SKM-1 treated with dmso at 0.1 percent for 144 hours (cell line): ENCODE results near the gene UGT3A1.
"Not testable (repeated sequence)": the region's sequence is repeated elsewhere in the genome, so short reads cannot be mapped to it uniquely, and the experiment has no call there.

Experiments used
- DNase-seq: peaks from one replicate; lab custom pipeline; 2025; ENCODE audit not compliant: unreplicated experiment; lab: John Stamatoyannopoulos, UW

Gene UGT3A1

DNA sequence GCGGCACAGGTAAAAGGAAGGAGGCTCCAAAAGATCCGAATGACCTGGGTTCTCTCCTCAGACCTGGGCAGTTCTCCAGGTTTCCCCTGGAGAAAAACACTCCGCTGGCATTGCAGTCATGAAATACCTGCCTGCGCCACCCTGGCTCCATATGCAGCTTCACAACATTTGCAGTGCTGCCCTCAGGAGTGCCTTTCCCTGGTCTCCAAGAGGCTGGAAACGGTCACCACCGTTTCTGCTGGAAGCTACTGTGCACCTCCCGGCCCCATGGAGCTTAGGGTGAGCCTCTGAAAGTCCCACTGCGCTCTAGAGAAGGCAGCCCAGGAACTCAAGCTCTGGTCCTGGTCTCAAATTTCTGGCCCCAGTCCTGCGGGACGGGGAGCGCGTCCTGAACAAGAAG, 670 bp downstream of the UGT3A1 start:
- DNase-seq, result no peak

DNA sequence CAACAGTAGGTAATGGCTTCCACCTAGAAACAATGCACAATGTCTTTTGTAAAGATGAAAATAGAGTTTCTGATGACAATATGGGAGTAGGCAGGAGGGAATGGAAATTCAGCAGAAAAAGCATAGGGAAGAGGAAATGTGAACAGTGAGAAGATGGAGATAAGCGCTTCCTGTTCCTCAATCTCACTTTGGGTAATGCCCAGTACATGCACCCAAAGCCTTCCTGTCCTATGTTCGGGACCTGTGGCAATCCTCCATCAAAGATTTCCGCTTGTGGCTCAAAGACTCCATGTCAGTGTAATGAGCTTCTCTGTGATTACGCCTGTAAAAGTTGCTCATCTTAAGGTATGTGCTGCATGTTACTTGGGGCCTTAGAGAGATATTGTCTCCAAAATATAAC, 2.7 kb downstream of the UGT3A1 start:
- DNase-seq, result no peak

DNA sequence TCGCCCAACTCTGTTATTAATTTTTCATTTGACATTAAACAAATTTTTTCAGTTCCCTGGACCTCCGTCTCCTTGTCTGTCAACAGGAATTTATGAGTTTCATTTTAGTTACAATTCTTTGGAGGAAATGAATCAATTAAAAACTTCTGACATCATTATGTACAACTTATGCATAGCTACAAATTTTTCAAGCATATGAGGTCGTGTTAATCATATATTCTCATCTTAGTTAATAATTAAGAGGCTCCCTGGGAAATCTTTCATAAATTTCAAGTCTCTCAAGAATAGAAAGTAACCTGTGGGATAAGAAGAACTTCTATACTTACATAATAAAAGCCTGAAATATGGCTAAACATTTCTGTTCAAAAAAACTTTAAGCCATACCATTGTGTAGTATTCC, 3.4 kb downstream of the UGT3A1 start:
- no peak for DNase-seq

DNA sequence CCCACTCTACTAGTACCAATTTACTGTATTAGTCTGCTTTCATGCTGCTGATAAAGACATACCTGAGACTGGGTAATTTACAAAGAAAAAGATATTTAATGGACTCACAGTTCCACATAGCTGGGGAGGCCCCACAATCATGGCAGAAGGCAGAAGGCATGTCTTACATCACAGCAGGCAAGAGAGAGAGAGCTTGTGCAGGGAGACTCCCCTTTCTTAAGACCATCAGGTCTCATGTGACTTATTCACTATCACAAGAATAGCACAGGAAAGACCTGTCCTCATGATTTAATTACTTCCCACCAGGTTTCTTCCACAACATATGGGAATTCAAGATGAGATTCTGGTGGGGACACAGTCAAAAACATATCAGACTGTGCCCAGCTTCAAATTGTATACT, 11.5 kb downstream of the UGT3A1 start:
- no peak for DNase-seq

DNA sequence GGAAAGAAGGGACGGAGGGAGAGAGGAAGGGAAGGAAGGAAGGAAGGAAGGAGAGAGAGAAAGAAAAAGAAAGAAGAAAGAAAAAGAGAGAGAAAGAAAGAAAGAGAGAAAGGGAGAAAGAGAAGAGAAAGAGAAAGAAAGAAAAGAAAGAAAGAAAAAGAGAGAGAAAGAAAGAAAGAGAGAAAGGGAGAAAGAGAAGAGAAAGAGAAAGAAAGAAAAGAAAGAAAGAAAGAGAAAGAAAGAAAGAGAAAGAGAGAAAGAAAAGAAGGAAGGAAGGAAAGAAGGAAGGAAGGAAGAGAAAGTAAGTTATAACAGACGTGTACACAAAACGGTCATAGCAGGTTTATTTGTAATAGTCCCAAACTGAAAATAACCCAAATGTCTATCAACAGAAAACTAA, 14.3 kb downstream of the UGT3A1 start:
- DNase-seq, result not testable (repeated sequence)

DNA sequence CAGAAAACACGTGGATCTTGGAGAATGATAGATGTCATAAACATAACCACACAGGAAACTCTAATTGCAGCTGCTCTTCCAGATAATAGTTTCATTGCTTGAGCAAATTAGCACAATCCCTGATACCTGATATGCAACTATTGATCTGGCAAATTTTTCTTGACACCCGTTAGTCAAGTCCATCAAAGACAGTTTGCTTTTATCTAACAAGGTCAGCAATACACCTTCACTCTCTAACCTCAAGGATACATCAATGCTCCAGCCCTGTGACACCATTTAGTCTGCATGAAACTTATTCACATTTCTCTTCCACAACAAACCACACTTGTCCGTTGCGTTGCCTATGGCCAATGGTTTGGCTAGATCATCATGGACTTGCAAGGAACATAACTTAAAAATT, 16.6 kb downstream of the UGT3A1 start:
- no peak for DNase-seq

DNA sequence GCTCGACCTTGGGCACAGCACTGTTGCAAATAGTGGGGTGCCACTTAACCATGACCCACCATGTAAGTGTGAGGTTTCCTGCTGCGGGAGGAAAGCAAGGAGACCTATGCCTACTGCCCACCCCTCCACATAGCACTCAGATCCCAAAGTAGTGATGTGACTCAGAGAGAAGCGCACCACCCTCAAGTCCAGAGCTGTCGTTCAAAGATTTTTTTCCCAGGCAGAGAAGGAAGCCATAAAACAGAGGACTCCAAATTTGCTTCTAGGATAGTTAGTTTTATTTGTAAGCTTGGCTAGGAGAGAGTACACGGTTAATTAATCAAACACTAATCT, 19.3 kb downstream of the UGT3A1 start:
- DNase-seq, result no peak

DNA sequence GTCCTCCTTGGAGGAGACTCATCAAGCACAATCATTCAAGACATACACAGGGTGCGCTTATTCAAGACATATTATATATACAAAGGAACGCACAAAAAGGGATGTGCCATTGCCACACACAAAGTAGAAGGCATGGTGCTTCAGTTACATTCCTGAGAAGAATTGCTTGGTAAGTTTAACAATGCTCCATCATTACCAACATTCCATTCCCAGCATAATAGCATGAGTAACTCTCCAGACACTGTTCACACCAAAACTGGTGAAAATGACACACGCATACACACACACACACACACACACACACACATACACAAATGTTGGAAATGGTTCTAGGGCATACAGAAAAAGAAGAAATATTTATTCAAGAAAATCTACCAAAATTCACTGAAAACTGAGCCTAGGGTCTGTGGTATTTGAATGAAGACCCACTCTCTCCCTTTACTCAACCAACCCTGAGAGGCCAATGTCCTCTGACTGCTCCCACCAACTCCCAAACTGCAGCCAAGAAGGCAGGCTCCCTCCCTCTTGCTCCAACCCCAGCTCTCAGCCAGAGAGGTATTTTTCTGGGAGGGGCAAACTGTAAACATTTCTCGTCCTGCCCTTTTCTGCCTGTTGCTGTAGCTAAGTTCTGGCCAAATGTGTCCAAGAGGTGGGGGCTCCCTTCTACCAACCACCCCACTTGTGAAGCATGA, 19.9 kb downstream of the UGT3A1 start:
- DNase-seq, result no peak

DNA sequence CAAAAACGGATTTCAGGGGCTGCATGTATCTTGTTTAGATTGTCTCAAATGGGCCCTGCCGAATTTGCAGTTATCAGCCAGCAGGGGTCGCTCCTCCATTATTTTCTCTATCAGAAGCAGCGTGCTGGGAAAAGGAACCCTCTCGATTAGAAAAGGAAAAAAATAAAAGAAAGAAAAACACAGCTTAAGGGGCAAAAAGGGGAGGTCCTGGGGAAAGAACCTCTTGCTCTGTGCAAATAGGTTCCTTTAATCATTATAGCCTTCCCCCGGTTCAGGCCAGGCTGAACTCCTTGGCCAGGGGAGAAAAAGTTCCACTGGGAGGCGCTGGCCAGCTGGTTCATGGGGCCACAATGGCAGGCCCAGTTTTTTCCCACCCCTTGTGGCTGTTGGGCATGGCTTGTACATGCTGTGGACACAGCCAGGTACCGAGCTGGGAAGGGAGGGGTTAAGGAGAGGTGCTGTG, 27.8 kb downstream of the UGT3A1 start:
- DNase-seq, result no peak

DNA sequence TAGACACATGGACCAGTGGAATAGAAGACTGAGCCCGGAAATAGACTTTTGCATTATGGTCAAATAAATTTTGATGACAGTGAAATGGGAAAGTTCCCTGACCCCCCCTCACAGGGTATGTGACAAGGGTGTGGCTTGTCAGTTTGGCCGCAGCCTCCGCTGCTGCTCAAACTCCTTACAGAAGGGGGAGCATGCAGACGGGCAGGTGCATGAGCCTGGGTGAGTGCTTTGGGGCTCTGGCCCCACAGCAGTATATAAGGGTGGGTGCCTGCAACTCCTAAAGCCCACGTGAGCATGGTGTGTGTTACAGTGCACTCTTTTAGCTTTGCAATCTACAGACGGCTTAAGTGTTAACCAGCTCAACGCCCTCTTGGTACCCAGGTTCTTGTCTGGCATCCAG, 30.9 kb downstream of the UGT3A1 start:
- no peak for DNase-seq

DNA sequence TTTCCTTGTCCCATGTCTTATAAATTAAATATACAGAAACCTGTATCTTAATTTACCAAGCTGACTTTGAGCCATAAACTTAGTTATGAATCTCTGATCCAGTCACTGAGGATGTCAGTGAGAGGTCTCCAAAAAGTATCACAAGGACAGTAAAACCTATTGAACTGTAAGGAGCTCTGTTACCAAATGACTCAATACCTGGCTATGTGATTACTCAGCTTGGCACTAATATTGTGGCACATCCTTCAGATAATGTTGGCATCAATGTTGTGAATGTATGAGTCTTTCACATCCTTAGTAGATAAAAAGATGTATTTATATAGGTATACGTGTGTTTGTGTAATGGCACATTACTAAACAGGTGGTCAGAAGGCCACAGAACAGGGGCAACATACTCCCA, 34.8 kb downstream of the UGT3A1 start:
- no peak for DNase-seq

DNA sequence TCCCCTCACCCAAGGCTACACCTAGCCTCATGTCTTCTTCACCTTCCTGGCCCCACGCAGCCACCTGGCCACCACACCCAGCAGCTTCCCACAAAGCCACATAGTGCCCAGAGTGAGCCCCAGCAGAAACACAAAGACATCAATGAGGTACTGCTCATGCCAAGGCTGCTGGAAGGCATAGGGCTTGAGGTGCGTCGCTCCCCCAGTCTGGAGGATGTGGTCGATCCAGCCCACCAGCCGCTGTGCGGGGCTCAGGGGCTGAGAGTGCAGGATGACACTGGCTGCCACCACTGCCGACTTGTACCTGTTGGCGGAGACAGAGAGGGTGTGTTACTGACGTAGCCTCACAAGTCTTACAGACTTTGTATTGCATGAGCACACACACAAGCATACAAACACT, 37.0 kb downstream of the UGT3A1 start:
- DNase-seq, result no peak

DNA sequence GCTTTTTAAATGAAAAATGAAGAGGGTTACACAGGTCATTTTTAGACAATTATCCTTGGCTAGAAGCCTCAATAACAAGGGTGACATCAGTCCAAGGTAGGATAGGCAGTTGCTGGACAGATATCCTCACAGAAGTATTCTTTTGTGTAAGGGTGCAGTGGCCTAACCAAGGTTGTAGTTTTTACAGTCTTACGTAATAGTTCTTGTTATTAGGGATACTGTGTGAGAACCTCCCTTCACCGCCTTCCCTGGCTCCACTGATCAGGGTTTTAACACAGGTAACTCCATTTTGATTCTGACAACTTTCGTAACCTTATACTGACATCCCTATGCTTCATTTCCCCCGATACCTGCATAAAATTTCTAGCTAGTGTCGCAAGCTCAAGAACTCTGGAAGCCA, 44.1 kb downstream of the UGT3A1 start:
- no peak for DNase-seq

DNA sequence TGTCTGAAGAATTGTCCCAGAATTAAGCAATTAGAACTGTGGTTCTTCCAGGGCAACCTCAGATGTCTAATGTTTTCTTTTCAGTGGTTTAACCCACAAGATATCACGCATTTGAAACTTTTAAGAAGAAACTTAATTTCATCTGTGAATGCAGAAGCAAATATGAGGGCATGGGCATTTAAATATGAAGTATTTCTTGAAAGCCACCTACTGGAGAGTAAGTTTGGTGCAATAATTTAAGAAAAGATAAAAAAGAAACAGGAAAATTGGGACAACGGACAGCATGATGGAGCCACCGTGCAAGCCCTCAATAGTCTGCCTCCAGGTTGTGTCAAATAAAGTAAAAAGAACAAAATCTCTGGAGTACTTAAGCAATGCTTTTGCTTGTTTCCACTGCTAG, 51.6 kb downstream of the UGT3A1 start:
- DNase-seq, result no peak

DNA sequence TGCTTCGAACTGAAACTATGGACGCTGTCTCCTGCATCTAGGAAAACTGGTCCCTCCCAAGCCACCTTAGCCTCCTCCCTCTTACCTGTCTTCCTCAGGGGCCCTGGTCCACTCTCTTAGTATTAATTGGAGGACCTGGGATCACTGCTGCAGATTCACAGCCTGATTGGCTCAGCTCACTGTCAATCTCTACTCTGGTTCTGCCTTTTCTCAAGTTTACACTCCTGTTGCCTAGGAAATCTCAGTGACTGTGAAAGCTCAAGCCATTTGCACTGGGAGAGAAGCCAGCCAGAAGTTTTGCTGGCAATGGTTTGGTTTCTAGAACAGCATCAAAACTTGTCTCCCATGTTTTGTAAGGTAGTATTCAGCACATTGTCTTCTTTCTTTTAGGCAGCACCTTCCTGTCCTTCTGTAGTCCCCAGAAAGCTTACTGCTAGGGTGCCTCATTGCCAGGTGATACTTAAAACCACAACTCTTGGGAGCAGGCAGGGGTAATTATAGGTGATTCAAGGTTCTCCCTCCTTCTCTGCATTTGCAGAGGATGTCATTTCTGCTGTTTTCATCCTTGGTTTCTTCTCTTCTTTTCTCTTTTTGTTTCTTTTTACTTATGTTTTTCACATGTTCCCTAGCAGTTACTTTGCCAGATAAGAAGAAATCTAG, 52.5 kb downstream of the UGT3A1 start, which contains the start of gene CAPSL:
CAPSL (minus strand) TSS at position 55 of the 660 bp plus-strand sequence. CDS start 17,502 bp downstream, outside the sequence.
- DNase-seq, result no peak

DNA sequence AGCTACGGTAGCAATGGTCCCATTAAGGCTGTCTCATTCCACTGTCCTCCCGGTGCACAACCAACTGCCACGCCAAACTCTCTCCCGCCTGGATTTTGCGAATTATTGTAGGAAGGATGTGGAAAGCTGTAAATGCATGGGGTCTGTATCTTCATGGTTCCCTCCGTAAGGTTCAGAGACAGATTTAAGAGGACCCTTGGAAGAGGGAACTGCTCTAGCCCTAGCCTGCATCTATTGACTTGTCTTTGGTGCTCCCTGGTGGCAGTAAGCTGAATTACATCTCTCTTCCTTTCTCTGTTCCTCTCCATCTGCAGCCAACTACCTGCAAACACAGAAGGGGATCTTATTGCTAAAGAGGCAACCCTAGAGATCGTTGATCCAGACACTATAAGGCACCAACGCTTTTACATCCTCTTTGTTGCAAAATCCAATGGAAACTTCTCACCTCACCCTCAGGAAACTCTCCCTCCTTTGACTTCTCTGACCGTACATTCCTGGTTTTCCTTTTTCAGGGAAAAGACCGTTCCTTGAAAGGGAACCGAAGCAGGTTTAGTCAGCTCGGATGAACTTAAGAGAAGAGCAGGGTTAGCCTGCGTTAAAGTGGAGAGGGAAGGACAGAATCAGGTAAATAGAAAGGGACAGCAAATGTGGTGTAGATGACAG, 64.7 kb downstream of the UGT3A1 start:
- peak; percentile 61 for DNase-seq

DNA sequence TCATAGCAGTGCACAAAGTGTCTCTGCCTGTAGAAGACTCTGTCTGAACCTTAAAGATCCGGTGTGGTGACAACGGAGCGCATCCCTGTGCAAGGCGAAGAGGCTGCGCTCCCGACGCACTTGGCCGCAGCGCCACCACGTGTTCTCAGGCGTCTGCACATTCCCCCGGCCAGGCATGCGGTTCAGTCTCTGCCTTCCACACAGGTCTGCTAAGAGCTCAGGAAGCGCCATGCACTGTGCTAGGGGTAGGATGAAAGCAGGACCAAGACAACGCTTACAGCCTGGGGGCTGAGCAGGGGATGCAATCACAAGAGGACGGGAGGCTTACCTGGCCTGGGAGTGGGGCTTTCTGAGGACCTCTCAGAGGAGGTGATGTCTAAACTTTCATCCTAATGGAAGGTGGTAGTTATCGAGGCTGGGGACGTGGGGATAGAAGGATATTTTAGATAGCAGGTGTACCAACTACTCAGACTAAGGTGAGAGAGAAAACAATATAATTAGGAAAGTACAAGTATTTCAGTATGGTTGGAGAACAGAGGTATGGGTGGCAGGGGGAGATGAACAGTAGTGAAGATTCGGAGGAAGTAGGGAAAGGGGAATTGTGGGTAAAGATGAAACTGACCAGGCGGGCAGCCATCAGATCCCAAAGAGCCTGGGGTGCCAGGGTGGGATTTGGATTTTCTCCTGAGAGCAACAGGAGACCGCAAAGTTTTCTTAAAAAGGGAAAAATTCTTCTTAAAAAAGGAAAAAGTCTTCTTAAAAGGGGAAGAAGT, 66.1 kb downstream of the UGT3A1 start:
- DNase-seq, result peak; percentile 61

DNA sequence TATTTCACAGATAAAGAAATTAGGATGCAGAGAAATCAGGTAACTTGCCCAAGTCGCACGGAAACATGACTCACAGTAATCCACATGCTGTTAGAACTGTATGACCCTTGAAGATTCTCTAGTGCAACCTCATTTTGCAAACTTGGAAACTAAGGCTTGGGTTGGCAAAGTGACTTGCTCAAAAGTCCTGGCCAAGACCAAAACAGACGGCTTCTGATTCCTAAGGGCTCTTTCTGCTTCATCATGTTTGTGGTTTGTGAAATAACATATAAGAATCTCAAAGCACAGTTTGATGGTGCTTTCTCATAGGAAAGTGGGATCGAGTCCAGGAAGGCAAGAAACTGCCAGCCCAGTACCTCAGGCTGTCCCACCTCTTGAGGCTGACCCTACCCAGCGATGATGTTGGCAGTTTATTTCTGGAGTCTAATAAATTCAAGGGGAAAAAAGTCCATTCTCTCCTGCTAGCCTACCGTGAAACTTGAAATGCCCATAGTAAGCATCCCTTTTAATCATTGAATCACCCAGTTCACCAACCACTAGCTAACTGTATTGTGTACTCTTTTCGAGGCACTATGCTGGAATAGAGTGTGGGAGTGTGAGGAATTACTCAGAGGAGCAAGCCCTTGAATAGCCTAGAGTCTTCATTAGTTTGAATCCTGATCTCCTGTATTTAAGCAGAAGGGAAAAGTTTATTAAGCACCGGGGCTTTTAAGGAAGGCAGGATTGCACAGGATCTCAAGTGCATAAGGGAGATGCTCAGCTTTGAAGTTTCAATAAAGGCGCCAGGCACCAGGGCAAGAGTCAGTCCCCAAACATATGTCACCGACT, 66.9 kb downstream of the UGT3A1 start:
- DNase-seq, result no peak

DNA sequence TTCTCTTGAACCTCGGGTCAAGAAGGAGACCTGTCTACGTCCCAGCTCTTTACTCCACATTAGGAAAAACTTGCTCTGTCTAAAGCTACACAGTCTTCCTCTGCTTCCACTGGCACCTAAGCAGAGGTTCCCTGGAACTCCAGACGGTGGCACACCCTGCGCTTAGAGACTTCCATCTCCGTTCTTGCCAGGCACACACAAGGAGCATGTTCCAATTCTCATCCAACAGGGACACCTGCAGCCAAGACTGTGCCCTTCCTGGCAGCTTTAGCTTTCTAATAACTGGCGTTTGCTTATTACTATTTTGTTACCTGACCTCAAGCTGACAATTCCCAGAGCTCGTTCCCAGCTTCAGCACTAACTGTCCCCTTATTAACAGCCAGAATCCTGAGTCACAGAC, 68.7 kb downstream of the UGT3A1 start:
- no peak for DNase-seq

DNA sequence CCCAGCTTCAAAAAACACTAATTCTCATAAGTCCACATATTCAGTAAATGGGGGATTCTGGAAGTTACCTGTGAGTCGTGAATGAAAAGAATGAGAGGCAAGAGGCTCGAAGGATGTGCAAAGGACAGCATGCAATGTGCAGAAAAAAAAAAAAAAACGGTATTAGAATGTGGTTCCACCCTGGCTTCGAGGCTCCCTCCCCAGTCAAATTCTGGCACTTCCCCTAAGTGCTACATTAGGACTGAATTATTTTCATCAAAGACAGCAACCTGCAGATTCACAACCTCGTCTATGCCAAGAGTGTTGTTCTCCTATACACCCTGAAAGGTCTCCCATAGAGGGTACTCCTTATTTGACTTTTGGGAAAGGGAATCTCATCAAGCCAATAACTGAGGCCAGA, 69.3 kb downstream of the UGT3A1 start:
- DNase-seq, result no peak

DNA sequence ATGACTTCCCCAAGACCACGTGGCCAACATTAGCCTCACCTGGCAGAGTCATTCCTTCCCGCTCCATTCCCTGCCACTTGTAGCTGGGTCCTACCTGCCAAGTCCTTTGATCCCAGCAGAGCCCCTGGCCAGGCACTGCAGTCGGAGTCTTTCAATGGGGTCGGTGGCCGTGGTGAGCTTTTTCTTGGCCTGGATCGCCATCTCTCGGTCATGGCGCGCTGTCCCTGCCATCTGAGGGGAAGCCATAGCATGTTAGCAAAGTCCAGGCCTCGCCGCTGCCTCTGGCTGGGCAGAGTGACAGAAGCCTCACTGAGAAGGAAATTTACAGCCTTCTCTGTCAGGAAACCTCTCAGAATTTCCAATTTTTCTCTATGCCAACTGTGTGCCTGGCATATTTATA, 70.3 kb downstream of the UGT3A1 start:
- no peak for DNase-seq
